Left lung (tissue), 10 donors: ENCODE results near the gene TMCC2. TPM values are rescaled to one million over a fixed set of nuclear protein-coding genes. Genes with fewer than 3 reads are reported as not detected.

Experiments
- ATAC-seq: fragments of 200-7000 bp; cut with Tn5 transposase; one replicate; pipeline ENCODE4 v1.9.1; 2020; ENCODE audit warnings: moderate library complexity
- DNase-seq, 4 donors: peaks; one replicate each; pipeline ENCODE4 v3.0.0-alpha.2; 2013 to 2020
- H3K27ac ChIP-seq, 2 donors: fragments of 200-600 bp; sonication (generic) in 1 of 2; one replicate each; pipeline versions ENCODE4 v1.5.0 to v1.8.0; 2020 to 2021
- H3K27me3 ChIP-seq, 2 donors: fragments of 200-600 bp; sonication (generic) in 1 of 2; one replicate each; pipeline versions ENCODE4 v1.5.0 to v1.8.0; 2020 to 2021
- H3K36me3 ChIP-seq, 2 donors: fragments of 200-600 bp; sonication (generic) in 1 of 2; one replicate each; pipeline versions ENCODE4 v1.5.0 to v1.8.0; 2020 to 2021
- H3K4me1 ChIP-seq, 2 donors: fragments of 200-600 bp; one replicate each; pipeline ENCODE4 v1.8.0; 2021
- H3K4me3 ChIP-seq, 2 donors: fragments of 200-600 bp; sonication (generic) in 1 of 2; one replicate each; pipeline versions ENCODE4 v1.5.0 to v1.8.0; 2020 to 2021; ENCODE audit warnings: mild to moderate bottlenecking in 1 of 2
- H3K9me3 ChIP-seq, 2 donors: fragments of 200-600 bp; sonication (generic) in 1 of 2; one replicate each; pipeline versions ENCODE4 v1.5.0 to v1.8.0; 2020 to 2021
- intact Hi-C, 2 donors: fragments of 100-400 bp; cut with DNase I; formaldehyde crosslinking; loops; one replicate each; pipeline versions ENCODE4 v1.11.2 to v1.14.2; 2022
- polyA plus RNA-seq, 6 donors: library from polyadenylated mRNA; unstranded; fragments of 120-200 nt; gene quantifications; one replicate each; pipeline ENCODE4 v1.2.1, GENCODE V29; 2013; ENCODE audit not compliant: insufficient read length in 6 of 6
- total RNA-seq, 2 donors: library from RNA; stranded (reverse); fragmentation: NEBNext Ultra II Directional; extraction: Animal tissue kit (Norgen Biotek cat#: 25700); gene quantifications; one replicate each; pipeline ENCODE4 v1.2.1, GENCODE V29; 2021
- TF ChIP-seq, protein P1 (sequence below), 2 donors: fragments of 200-600 bp; sonication (generic) in 1 of 2; IDR thresholded peaks; one replicate each; pipeline versions ENCODE4 v1.5.0 to v1.8.0; 2021; ENCODE audit warnings: antibody characterized with exemption in 2 of 2
- donor health status: DM: no; HTN: yes; CAD: no.
- donor health status: DM: no; HTN: no; CAD: no.

The TMCC2 gene
- total and polyA plus RNA-seq, 8 donors = 3.4 to 17.2 (median 11.0) TPM

GRCh38 chr1:205321959-205322283 lies 94.2 kb downstream of the TMCC2 start:
- H3K36me3 ChIP-seq = no peaks in the 10 kb centered on the region
- peak overlapping the region in 1 of 2 donors; percentile 92 for H3K4me3 ChIP-seq
- TF ChIP-seq, protein P1, sequence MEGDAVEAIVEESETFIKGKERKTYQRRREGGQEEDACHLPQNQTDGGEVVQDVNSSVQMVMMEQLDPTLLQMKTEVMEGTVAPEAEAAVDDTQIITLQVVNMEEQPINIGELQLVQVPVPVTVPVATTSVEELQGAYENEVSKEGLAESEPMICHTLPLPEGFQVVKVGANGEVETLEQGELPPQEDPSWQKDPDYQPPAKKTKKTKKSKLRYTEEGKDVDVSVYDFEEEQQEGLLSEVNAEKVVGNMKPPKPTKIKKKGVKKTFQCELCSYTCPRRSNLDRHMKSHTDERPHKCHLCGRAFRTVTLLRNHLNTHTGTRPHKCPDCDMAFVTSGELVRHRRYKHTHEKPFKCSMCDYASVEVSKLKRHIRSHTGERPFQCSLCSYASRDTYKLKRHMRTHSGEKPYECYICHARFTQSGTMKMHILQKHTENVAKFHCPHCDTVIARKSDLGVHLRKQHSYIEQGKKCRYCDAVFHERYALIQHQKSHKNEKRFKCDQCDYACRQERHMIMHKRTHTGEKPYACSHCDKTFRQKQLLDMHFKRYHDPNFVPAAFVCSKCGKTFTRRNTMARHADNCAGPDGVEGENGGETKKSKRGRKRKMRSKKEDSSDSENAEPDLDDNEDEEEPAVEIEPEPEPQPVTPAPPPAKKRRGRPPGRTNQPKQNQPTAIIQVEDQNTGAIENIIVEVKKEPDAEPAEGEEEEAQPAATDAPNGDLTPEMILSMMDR (IDR thresholded peaks at IDR 0.05) = no peak
- DNase-seq = no peak
- no peaks in the 10 kb centered on the region for H3K27me3 ChIP-seq
- H3K27ac ChIP-seq = peak overlapping the region in 1 of 2 donors; percentile 94
- intact Hi-C loops = loop anchor here in 1 of 2 donors (5.0 kb wide), 1 partner anchor 50 kb away; no protein-coding TSS in a partner anchor
- ATAC-seq = no peak
- H3K9me3 ChIP-seq = no peaks in the 10 kb centered on the region
- peaks cover 7 to 51% of the 10 kb centered on the region in 2 donors for H3K4me1 ChIP-seq

Other genes with a start within 250 kb of the TMCC2 start
- gene CNTN2, start 184.7 kb upstream of the TMCC2 start, total RNA-seq = not detected
- under 1 TPM; 0.20 to 0.63 (median 0.37) TPM for gene CNTN2, start 184.7 kb upstream of the TMCC2 start, polyA plus RNA-seq
- gene TMEM81, start 143.5 kb upstream of the TMCC2 start, total RNA-seq = 1 to 10 TPM; 3.6 to 4.1 TPM
- 1 to 10 TPM; 3.3 to 4.4 (median 4.0) TPM for gene TMEM81, start 143.5 kb upstream of the TMCC2 start, polyA plus RNA-seq
- gene RBBP5, start 106.0 kb upstream of the TMCC2 start, total RNA-seq = 10 to 100 TPM; 14.9 to 20.0 TPM
- 10 to 100 TPM; 17.3 to 21.3 (median 20.4) TPM for gene RBBP5, start 106.0 kb upstream of the TMCC2 start, polyA plus RNA-seq
- 10 to 100 TPM; 11.1 to 13.6 TPM for gene DSTYK, start 16.2 kb upstream of the TMCC2 start, total RNA-seq
- gene DSTYK, start 16.2 kb upstream of the TMCC2 start, polyA plus RNA-seq = 10 to 100 TPM; 15.9 to 18.4 (median 17.4) TPM
- gene NUAK2, start 93.8 kb downstream of the TMCC2 start, total RNA-seq = 10 to 100 TPM; 10.3 to 12.3 TPM
- 10 to 100 TPM in 1 of 6 donors, 1 to 10 TPM in 5; 6.1 to 10.5 (median 8.1) TPM for gene NUAK2, start 93.8 kb downstream of the TMCC2 start, polyA plus RNA-seq
- gene KLHDC8A, start 129.0 kb downstream of the TMCC2 start, total RNA-seq = under 1 TPM in 1 of 2 donors, not detected in 1; 0.32 TPM
- 1 to 10 TPM in 4 of 6 donors, under 1 TPM in 2; 0.69 to 1.3 (median 1.1) TPM for gene KLHDC8A, start 129.0 kb downstream of the TMCC2 start, polyA plus RNA-seq
- 1 to 10 TPM; 2.1 to 2.2 TPM for gene LEMD1, start 194.1 kb downstream of the TMCC2 start, total RNA-seq
- 1 to 10 TPM; 2.7 to 4.4 (median 3.8) TPM for gene LEMD1, start 194.1 kb downstream of the TMCC2 start, polyA plus RNA-seq
- gene BLACAT1, start 228.1 kb downstream of the TMCC2 start, total RNA-seq = 1 to 10 TPM in 1 of 2 donors, under 1 TPM in 1; 0.55 to 2.7 TPM
- 1 to 10 TPM; 3.6 to 6.5 (median 4.4) TPM for gene BLACAT1, start 228.1 kb downstream of the TMCC2 start, polyA plus RNA-seq